ENCODE measurements around the gene COLEC12.

GRCh38 chr18:499776-500631 lies 497 bp downstream of the COLEC12 start:
- TF ChIP-seq TAF1 (IDR thresholded peaks at IDR 0.05; ENCODE audit: low read depth) (no peak), RAD21 (IDR thresholded peaks at IDR 0.05; ENCODE audit: low read depth) (no peak), EP300 (IDR thresholded peaks at IDR 0.05; ENCODE audit: borderline replicate concordance) (no peak), MAX (IDR thresholded peaks at IDR 0.05) (no peak), REST (IDR thresholded peaks at IDR 0.05; ENCODE audit: low read depth) (no peak), USF1 (IDR thresholded peaks at IDR 0.05) (no peak), CEBPB (IDR thresholded peaks at IDR 0.05) (no peak)
